GM12872 (cell line): ENCODE data around the gene PCGF5.

Experiments
- CTCF ChIP-seq: IDR thresholded peaks from 3 replicates; pipeline ENCODE4 v1.5.1; 2011; ENCODE audit warnings: low read depth, mild to moderate bottlenecking, low read length, moderate library complexity; ENCODE audit not compliant: insufficient read depth

PCGF5 gene

DNA sequence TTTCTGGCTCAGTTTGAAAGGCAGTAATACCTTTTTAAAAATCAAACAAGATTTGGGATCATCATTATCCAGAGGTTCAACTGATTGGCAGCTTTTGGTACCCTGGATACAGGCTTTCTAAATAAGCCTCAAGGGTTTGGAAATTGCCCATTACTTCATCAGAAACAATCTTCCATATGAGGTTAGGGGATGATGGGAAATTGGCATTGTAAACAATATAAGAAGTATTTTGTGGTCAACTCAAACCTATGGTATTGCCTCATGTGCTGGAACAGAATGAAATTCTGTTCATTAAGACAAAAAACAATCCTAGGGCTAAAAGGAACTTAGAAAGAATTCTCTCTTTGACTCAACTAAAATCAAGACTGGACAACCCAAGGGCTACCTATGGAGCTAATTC, 97.1 kb downstream of the PCGF5 start:
- no peak for TF ChIP-seq CTCF

DNA sequence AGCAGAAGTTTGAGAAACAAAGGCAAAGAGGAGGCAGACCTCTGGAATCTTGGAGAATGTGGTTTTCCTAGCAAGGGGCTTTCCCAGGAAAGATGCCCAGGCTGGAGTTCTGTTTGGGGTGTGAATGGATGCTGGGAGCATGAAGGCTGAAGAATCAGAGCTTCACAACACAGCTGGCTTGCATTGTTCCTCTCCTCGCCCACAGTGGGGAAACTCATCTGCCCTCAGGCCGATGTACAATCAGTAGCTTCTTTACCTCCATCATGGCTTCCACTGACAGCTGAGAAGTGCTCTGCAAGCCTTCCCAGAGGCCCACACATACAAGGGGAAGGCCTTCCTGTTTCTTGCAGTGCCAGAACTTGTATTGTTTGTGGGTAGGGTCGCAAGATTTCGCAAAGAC, 98.9 kb downstream of the PCGF5 start:
- no peak for TF ChIP-seq CTCF

GRCh38 chr10:91328320-91328984, 108.0 kb downstream of the PCGF5 start:
- TF ChIP-seq CTCF = no peak
